ENCODE measurements around the gene MOB3B.
"Not testable (repeated sequence)": the region's sequence is repeated elsewhere in the genome, so short reads cannot be mapped to it uniquely, and the experiment has no call there.

Gene MOB3B

DNA sequence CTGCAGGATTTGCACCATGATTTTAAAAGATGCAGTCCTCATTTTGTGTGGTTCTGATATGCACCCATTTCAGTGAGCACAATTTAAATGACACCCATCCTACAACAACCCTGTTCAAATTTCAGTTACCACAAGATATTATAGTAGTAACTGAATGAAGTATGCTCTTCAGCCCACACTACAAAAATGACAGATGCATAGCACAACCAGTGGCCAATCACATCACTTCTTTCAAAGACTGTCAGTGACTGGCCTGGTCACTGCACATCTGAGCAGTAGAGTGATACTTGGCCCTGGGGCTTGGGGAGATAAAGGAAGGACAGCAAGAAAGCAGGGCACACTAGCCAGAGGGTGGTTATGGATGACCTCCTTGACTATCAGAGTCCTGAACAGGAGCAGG lies 25.4 kb downstream of the MOB3B start:
- TF ChIP-seq, protein P1, sequence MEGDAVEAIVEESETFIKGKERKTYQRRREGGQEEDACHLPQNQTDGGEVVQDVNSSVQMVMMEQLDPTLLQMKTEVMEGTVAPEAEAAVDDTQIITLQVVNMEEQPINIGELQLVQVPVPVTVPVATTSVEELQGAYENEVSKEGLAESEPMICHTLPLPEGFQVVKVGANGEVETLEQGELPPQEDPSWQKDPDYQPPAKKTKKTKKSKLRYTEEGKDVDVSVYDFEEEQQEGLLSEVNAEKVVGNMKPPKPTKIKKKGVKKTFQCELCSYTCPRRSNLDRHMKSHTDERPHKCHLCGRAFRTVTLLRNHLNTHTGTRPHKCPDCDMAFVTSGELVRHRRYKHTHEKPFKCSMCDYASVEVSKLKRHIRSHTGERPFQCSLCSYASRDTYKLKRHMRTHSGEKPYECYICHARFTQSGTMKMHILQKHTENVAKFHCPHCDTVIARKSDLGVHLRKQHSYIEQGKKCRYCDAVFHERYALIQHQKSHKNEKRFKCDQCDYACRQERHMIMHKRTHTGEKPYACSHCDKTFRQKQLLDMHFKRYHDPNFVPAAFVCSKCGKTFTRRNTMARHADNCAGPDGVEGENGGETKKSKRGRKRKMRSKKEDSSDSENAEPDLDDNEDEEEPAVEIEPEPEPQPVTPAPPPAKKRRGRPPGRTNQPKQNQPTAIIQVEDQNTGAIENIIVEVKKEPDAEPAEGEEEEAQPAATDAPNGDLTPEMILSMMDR (conservative IDR thresholded peaks at IDR 0.05; ENCODE audit: low read length) = no peak
- DNase-seq (ENCODE audit: low read depth) = no peak
- H3K4me3 ChIP-seq (ENCODE audit: low read length) = no peak overlapping the region

DNA sequence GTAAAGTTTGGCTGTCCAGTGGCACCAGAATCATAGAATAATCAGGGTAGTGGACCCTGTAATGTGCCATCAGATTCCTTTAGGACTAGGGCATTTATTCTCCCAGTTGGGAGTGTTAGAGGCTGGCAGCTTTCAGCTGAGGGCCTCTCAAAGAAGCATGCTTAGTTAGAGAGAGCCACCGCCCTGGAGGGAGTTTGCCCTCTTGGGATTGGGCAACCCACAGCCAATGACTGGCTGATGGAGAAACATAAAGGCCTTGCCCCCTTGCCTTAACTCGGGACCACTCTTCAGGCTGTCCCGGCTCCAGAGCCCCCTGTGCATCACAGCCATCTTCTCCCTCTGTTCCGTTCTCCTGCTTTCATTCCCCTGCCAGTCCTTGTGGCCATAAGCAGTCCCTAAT lies 26.0 kb downstream of the MOB3B start:
- no peak for DNase-seq (ENCODE audit: low read depth)
- TF ChIP-seq, protein P1 (conservative IDR thresholded peaks at IDR 0.05; ENCODE audit: low read length) = no peak
- H3K4me3 ChIP-seq (ENCODE audit: low read length) = no peak overlapping the region

DNA sequence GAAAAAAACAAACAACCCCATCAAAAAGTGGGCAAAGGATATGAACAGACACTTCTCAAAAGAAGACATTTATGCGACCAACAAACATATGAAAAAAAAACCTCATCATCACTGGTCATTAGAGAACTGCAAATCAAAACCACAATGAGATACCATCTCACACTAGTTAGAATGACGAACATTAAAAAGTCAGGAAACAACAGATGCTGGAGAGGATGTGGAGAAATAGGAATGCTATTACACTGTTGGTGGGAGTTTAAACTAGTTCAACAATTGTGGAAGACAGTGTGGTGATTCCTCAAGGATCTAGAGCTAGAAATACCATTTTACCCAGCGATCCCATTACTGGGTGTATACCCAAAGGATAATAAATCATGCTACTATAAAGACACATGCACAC lies 28.7 kb downstream of the MOB3B start:
- not testable (repeated sequence) for DNase-seq (ENCODE audit: low read depth); H3K4me3 ChIP-seq (ENCODE audit: low read length)

DNA sequence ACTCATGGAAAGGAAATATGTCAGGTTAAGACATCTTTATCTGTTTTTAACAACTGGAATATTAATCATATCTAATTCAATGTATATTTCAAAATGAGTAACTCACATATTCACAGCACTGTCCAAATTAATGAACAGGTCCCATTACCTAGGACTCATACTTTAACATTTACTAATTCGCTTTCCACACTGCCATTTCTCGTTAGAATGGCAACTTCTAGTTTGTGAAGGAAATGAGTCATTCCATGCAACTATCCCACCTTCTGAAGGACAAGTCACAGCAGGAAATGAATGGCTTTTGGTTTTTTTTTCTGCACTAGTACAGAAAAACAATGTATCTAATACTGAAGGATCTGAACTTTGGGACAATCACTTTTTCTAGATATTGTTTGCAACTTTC lies 30.2 kb downstream of the MOB3B start:
- peak; percentile 21 for DNase-seq (ENCODE audit: low read depth)

DNA sequence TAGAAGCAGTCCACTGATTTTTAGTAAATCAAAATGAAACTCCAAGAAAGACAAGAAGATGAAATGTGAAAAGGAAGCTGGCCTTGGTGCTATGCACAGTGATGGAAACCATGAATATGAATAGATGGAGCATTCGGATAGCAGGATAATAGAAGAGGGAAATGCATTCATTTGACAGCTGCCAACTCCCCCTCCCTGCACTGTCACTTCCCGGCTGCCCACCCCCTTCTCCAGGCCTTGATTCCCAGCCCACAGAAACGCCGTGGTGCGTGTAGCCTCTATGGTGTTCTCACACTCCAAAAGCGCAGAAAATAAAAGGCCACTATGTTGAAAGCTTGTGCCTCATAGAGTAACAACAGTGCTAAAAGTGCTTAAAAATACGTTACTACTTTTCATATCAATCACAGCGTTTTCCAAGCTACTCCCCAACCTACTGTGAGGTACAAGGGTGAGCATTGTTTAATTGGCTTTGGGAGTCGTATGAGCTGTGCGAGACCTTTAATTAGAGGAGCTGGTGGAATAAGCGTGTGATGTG lies 31.7 kb downstream of the MOB3B start:
- TF ChIP-seq, protein P1 (conservative IDR thresholded peaks at IDR 0.05; ENCODE audit: low read length) = no peak

More for the DNA sequence above, 30.2 kb downstream of the MOB3B start:
- TF ChIP-seq, protein P1 (conservative IDR thresholded peaks at IDR 0.05; ENCODE audit: low read length) = no peak
- H3K4me3 ChIP-seq (ENCODE audit: low read length) = no peak overlapping the region

DNA sequence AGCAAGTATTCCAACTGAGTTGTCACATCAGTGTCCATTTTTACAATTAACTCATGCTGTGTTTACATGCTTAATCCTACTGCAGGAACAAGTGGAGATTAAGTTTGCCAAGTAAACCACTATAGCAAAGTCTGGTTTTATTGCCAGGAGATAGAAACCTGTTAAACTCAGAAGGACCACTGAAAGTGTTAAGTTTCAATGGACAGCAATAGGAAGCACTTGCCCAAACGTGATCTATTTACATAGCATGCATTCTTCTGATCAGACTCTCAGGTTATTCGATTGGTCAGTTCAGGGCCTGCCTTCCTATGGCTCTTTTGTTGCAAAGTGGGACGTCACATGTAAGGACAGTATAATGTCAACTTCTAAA lies 33.5 kb downstream of the MOB3B start:
- TF ChIP-seq, protein P1 (conservative IDR thresholded peaks at IDR 0.05; ENCODE audit: low read length) = no peak
- no peak overlapping the region for H3K4me3 ChIP-seq (ENCODE audit: low read length)
- no peak for DNase-seq (ENCODE audit: low read depth)

More for the DNA sequence above, 31.7 kb downstream of the MOB3B start:
- H3K4me3 ChIP-seq (ENCODE audit: low read length) = no peak overlapping the region
- DNase-seq (ENCODE audit: low read depth) = no peak

DNA sequence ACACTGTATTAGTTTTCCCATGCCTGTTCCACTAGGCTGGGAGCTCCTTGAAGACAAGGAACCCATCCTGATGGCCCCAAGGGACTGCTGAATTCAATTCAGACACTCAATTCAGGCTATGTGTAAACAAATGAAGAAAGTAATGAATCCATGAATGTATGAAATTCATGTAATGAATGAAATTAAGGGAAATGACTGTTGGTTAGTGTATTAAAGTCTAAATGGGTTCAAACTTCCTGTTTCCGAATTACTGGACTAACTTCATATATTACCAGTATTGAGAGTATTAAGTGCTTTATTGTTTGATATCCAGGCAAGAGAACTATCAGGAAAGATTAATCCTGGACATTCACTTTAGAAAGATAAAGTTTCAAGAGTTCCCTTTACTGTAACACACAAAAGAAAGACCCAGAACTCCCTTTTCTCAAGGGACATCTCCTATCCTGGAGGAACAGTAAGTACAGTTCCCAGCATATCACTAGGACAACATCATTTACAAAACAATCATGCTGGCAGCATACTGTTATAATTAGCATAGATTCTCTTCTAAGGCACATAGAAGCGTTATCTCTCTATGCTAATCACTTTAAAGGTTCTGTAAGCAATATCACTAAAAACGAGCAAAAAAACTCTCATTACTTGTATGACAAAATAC lies 34.0 kb downstream of the MOB3B start:
- TF ChIP-seq, protein P1 (conservative IDR thresholded peaks at IDR 0.05; ENCODE audit: low read length) = no peak
- H3K4me3 ChIP-seq (ENCODE audit: low read length) = no peak overlapping the region
- DNase-seq (ENCODE audit: low read depth) = no peak

Measured in AG10803 (cell line).